DOHH2 (cell line): ENCODE results near the gene RAVER1.

ENCODE experiments used
- EZH2phosphoT487 ChIP-seq: fragments of 200-600 bp; sonication (generic); IDR thresholded peaks from 2 replicates; pipeline ENCODE4 v1.6.1; 2017; ENCODE audit warnings: borderline replicate concordance, mild to moderate bottlenecking, antibody characterized with exemption, low read length, moderate library complexity, mixed read lengths
- TF ChIP-seq, protein P1 (sequence below): fragments of 200-600 bp; sonication (generic); IDR thresholded peaks from one replicate; pipeline ENCODE4 v1.5.1; 2014; ENCODE audit warnings: antibody characterized with exemption, mild to moderate bottlenecking, low read depth, low read length; ENCODE audit not compliant: poor library complexity, severe bottlenecking

DNA sequence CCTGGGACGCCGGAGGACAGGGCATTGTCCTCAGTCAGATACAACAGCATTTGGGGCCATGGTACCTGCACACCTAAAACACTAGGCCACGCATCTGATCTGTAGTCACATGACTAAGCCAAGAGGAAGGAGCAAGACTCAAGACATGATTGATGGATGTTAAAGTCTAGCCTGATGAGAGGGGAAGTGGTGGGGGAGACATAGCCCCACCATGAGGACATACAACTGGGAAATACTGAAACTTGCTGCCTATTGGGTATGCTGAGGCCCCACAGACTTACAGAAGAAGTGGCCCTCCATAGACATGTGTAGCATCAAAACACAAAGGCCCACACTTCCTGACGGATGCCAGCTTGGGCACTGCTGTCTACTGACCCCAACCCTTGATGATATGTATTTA, 47.9 kb downstream of the RAVER1 start:
- TF ChIP-seq, protein P1, sequence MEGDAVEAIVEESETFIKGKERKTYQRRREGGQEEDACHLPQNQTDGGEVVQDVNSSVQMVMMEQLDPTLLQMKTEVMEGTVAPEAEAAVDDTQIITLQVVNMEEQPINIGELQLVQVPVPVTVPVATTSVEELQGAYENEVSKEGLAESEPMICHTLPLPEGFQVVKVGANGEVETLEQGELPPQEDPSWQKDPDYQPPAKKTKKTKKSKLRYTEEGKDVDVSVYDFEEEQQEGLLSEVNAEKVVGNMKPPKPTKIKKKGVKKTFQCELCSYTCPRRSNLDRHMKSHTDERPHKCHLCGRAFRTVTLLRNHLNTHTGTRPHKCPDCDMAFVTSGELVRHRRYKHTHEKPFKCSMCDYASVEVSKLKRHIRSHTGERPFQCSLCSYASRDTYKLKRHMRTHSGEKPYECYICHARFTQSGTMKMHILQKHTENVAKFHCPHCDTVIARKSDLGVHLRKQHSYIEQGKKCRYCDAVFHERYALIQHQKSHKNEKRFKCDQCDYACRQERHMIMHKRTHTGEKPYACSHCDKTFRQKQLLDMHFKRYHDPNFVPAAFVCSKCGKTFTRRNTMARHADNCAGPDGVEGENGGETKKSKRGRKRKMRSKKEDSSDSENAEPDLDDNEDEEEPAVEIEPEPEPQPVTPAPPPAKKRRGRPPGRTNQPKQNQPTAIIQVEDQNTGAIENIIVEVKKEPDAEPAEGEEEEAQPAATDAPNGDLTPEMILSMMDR = no peak
- TF ChIP-seq EZH2phosphoT487 = no peak
